NCI-H2081 treated with DMSO at 0.1 percent for 48 hours (cell line): ENCODE data around the gene WNT5B.
"Not testable (repeated sequence)": the region's sequence is repeated elsewhere in the genome, so short reads cannot be mapped to it uniquely, and the experiment has no call there.

Experiments used
- DNase-seq: peaks from one replicate; lab custom pipeline; 2025; lab: John Stamatoyannopoulos, UW

WNT5B gene

DNA sequence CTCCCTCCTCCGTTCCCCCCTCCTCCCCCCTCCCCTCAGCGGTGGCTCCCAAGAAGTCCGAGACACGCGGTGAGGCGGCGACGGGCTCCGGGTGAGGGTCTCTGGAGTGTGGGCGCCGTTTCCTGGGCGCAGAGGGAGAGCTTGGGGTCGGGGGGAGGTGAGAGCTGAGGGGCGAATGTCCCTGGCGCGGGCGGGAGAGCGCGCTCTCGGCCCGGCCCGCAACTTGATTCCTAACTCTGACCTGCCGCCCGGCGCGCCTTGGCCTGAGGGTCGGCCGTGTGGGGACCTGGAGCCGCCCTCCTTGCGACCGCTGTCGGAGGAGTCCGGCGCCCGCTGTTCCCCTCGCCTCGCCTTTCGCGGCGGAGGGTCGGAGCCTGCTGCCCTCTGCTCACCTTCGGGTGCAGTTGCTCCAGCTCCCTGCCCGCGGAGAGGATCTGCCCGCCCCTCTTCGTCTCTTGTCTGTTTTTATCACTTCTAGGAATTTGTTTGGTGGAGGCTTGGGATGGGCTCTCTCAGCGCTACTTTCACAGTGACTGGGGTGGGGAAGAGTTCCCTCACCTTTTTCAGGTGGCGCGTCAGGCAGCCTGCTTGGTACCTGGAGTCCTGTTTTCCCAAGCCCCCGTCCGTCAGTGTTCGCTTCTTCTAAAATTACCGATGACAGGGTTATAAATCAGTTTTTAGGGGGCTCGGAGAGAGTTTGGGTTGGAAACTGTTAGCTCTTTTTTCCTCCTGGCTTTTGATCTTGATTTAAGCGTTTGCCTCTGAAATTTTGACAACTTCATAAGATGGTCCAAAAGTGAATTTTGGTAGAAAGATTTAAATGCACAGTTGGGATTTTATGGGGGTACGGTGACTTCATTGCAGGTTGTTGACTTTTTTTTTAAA, 62.3 kb downstream of the WNT5B start:
- DNase-seq: no peak

DNA sequence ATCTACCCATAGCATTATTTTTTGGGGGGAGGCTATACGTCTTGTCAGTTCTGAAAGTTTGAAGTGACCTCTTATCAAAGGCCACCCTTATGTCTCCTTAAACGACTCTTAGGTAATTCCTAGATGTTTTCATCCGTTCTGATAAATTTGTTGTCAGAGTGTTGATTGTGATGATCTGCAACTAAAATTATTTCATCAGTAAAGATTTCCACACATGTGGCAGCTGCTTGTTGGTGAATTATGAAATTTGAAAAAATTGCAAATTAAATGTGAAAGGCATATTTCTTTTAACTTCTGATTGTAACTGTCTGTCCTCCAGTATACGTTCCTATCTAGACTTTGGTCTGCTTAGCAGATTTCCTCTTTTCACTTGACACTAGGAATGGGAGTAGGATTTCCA, 63.2 kb downstream of the WNT5B start:
- no peak for DNase-seq

DNA sequence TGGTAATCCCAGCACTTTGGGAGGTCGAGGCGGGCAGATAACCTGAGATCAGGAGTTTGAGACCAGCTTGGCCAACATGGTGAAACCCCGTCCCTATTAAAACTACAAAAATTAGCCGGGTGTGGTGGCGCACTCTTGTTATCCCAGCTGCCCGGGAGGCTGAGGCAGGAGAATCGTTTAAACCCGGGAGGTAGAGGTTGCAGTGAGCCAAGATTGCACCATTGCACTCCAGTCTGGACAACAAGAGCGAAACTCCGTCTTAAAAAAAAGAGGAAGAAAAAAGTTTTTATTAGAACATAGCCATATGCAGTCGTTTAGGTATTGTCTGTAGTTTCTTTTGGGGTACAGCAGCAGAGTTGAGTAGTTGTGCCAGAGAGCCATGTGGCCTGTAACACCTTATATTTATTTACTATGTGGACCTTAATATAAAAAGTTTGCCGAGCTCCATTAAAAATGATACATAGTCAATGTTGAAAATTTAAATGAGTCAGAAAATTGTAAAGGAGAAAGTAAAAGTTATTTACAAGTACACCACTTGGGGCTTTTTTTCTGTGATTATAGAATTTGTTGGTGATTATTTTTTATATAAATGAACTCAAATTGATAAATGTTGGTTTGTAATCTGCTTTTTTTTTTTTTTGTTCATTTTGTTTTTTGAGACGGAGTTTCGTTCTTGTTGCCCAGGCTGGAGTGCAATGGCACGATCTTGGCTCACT, 64.0 kb downstream of the WNT5B start:
- DNase-seq: no peak

DNA sequence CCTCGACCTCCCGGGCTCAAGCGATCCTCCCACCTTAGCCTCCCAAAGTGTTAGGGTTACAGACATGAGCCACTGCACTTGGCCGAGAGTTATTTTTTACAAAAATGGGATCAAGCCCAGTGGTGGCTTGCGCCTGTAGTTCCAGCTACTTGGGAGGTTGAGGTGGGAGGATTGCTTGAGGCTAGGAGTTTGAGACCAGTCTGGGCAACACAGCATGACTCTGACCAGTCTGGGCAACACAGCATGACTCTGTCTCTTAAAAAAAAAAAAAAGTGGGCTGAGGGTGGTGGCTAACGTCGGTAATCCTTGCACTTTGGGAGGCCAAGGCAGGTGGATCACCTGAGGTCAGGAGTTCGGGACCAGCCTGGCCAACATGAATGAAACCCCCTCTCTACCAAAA, 66.1 kb downstream of the WNT5B start:
- DNase-seq: not testable (repeated sequence)

DNA sequence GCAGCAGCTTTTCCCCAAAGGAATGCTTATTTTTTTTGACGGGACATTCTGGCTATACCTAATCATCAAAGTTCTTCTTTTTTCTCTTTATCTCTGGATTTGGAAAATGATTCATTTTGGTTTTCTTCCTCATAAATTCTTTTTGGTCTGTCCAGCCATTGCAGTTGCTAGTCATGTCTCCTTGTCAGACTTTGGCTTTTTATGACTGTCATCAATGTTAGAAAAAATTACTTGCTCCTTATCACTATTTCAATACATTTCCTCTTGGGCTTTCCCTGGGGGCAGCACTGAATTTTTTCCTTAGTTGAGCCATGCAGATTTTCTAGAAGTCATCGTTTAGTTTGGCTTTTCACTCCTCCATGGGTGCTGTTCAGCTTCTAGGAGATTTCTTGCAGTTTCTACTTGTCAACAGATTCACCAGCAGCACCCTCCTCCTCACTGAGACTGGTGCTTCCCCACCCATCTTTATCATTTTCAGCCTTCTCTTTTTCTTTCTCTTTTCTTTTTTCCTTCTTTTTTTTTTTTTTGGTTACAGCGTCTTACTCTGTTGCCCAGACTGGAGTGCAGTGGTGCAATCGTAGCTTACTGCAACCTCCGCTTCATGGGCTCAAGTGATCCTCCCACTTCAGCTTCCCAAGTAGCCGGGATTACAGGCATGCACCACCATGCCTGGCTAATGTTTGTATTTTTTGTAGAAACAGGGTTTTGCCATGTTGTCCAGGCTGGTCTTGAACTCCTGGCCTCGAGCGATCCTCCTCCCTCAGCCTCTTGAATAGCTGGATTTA, 67.0 kb downstream of the WNT5B start:
- no peak for DNase-seq

DNA sequence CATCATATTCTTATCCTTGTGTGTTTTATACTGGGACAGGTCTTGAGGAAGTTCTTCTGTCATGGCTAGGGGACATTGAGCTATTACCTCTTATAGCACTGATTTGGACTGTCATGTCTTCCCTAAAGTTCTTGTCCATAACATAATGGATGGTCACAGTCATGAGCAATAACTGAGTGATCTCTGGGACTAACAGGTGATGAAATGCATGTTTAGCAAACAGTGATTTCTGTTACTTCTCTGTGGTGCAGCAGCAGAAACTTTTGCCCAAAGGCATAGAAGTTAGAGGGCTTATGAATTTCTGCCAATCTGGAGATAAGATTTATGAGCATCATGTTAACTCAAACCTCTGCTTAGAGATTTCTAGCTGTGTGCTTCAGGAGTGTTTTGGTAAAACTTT, 67.8 kb downstream of the WNT5B start:
- DNase-seq: no peak
